Measurements from ENCODE around the gene SSX2IP.

SSX2IP gene

GRCh38 chr1:84690397-84691121 lies at the start of gene SSX2IP:
TSS of gene SSX2IP (minus strand) at chr1:84690461. CDS start at chr1:84671219, 19,242 bp downstream.
- TF ChIP-seq GATA2 (IDR thresholded peaks at IDR 0.05; ENCODE audit: low read depth, low read length) (no peak), GATA3 (IDR thresholded peaks at IDR 0.05; ENCODE audit: low read depth, low read length) (no peak)

GRCh38 chr1:84738237-84738636 lies 48.0 kb upstream of the SSX2IP start:
- TF ChIP-seq GATA3 (IDR thresholded peaks at IDR 0.05; ENCODE audit: low read depth, low read length) (no peak), GATA2 (IDR thresholded peaks at IDR 0.05; ENCODE audit: low read depth, low read length) (no peak)

- TF ChIP-seq GATA2 (IDR thresholded peaks at IDR 0.05; ENCODE audit: low read depth, low read length) (no peak), GATA3 (IDR thresholded peaks at IDR 0.05; ENCODE audit: low read depth, low read length) (no peak)
These were observed 47.3 kb upstream of the SSX2IP start for GRCh38 chr1:84737590-84737989.

GRCh38 chr1:84736944-84737343 lies 46.7 kb upstream of the SSX2IP start:
- TF ChIP-seq GATA3 (IDR thresholded peaks at IDR 0.05; ENCODE audit: low read depth, low read length) (no peak), GATA2 (IDR thresholded peaks at IDR 0.05; ENCODE audit: low read depth, low read length) (no peak)

GRCh38 chr1:84736445-84736844 lies 46.2 kb upstream of the SSX2IP start:
- TF ChIP-seq GATA3 (IDR thresholded peaks at IDR 0.05; ENCODE audit: low read depth, low read length), result no peak
- TF ChIP-seq GATA2 (IDR thresholded peaks at IDR 0.05; ENCODE audit: low read depth, low read length), result no peak

- no peak for TF ChIP-seq GATA3 (IDR thresholded peaks at IDR 0.05; ENCODE audit: low read depth, low read length)
- TF ChIP-seq GATA2 (IDR thresholded peaks at IDR 0.05; ENCODE audit: low read depth, low read length), result no peak
These were observed 45.2 kb upstream of the SSX2IP start for GRCh38 chr1:84735483-84735882.

GRCh38 chr1:84732520-84732919 lies 42.3 kb upstream of the SSX2IP start:
- TF ChIP-seq GATA3 (IDR thresholded peaks at IDR 0.05; ENCODE audit: low read depth, low read length), result no peak
- TF ChIP-seq GATA2 (IDR thresholded peaks at IDR 0.05; ENCODE audit: low read depth, low read length), result no peak

- TF ChIP-seq GATA2 (IDR thresholded peaks at IDR 0.05; ENCODE audit: low read depth, low read length), result no peak
- no peak for TF ChIP-seq GATA3 (IDR thresholded peaks at IDR 0.05; ENCODE audit: low read depth, low read length)
These were observed 41.3 kb upstream of the SSX2IP start for GRCh38 chr1:84731519-84731918.

- no peak for TF ChIP-seq GATA3 (IDR thresholded peaks at IDR 0.05; ENCODE audit: low read depth, low read length)
- no peak for TF ChIP-seq GATA2 (IDR thresholded peaks at IDR 0.05; ENCODE audit: low read depth, low read length)
These were observed 36.6 kb upstream of the SSX2IP start for GRCh38 chr1:84726593-84727499.

- TF ChIP-seq GATA2 (IDR thresholded peaks at IDR 0.05; ENCODE audit: low read depth, low read length), result no peak
These were observed 34.0 kb upstream of the SSX2IP start for GRCh38 chr1:84724128-84724860.

GRCh38 chr1:84722794-84723193 lies 32.5 kb upstream of the SSX2IP start:
- TF ChIP-seq GATA2 (IDR thresholded peaks at IDR 0.05; ENCODE audit: low read depth, low read length) (no peak), GATA3 (IDR thresholded peaks at IDR 0.05; ENCODE audit: low read depth, low read length) (no peak)

- TF ChIP-seq GATA3 (IDR thresholded peaks at IDR 0.05; ENCODE audit: low read depth, low read length) (no peak), GATA2 (IDR thresholded peaks at IDR 0.05; ENCODE audit: low read depth, low read length) (no peak)
These were observed 30.9 kb upstream of the SSX2IP start for GRCh38 chr1:84721152-84721551.

- no peak for TF ChIP-seq GATA3 (IDR thresholded peaks at IDR 0.05; ENCODE audit: low read depth, low read length)
- TF ChIP-seq GATA2 (IDR thresholded peaks at IDR 0.05; ENCODE audit: low read depth, low read length), result no peak
These were observed 30.0 kb upstream of the SSX2IP start for GRCh38 chr1:84720221-84720780.

Measured in SH-SY5Y (cell line).